Stimulated activated CD8-positive, alpha-beta memory T cell treated with anti-CD3 and anti-CD28 coated beads, Interleukin-2, amount 100 ng/mL, for 48 hours (primary cell): ENCODE measurements around the gene MICAL2.

ENCODE experiments used
- DNase-seq, 2 donors: peaks; one replicate each; pipeline ENCODE4 v3.0.0-alpha.2; 2020; ENCODE audit warnings: low read depth in 2 of 2

MICAL2 gene

GRCh38 chr11:12229450-12230229, 119.2 kb downstream of the MICAL2 start:
- no peak for DNase-seq

GRCh38 chr11:12232160-12232559, 121.8 kb downstream of the MICAL2 start:
- no peak for DNase-seq

- DNase-seq, result no peak
Measured at GRCh38 chr11:12232817-12233601, 122.6 kb downstream of the MICAL2 start.

GRCh38 chr11:12233602-12233925, 123.2 kb downstream of the MICAL2 start:
- no peak for DNase-seq

- DNase-seq, result no peak
Measured at GRCh38 chr11:12234221-12234620, 123.8 kb downstream of the MICAL2 start.

GRCh38 chr11:12235080-12235479, 124.7 kb downstream of the MICAL2 start:
- DNase-seq, result no peak

GRCh38 chr11:12235553-12235946, 125.2 kb downstream of the MICAL2 start:
- no peak for DNase-seq

- peak; percentile 23 to 33 for DNase-seq
Measured at GRCh38 chr11:12235947-12236743, 125.8 kb downstream of the MICAL2 start.

- no peak for DNase-seq
Measured at GRCh38 chr11:12236744-12237101, 126.3 kb downstream of the MICAL2 start.

GRCh38 chr11:12237381-12237784, 127.0 kb downstream of the MICAL2 start:
- DNase-seq, result no peak

GRCh38 chr11:12238420-12238819, 128.0 kb downstream of the MICAL2 start:
- no peak for DNase-seq

- no peak for DNase-seq
Measured at GRCh38 chr11:12239396-12239795, 129.0 kb downstream of the MICAL2 start.

GRCh38 chr11:12239804-12240371, 129.5 kb downstream of the MICAL2 start:
- no peak for DNase-seq

- no peak for DNase-seq
Measured at GRCh38 chr11:12240677-12241076, 130.3 kb downstream of the MICAL2 start.

GRCh38 chr11:12241401-12241800, 131.0 kb downstream of the MICAL2 start:
- no peak for DNase-seq

GRCh38 chr11:12241971-12242672, 131.7 kb downstream of the MICAL2 start:
- DNase-seq, result peak in 1 of 2 donors; percentile 10

GRCh38 chr11:12242966-12243365, 132.6 kb downstream of the MICAL2 start:
- no peak for DNase-seq

- no peak for DNase-seq
Measured at GRCh38 chr11:12243486-12243885, 133.1 kb downstream of the MICAL2 start.

- DNase-seq, result no peak
Measured at GRCh38 chr11:12243911-12244550, 133.6 kb downstream of the MICAL2 start.

GRCh38 chr11:12245091-12245490, 134.7 kb downstream of the MICAL2 start:
- DNase-seq, result no peak

- DNase-seq, result no peak
Measured at GRCh38 chr11:12245549-12246016, 135.2 kb downstream of the MICAL2 start.
